GM12874 (cell line): ENCODE measurements around the gene PSTPIP1.

ENCODE experiments used
- CTCF ChIP-seq: IDR thresholded peaks from 2 replicates; pipeline ENCODE4 v1.5.1; 2011; ENCODE audit warnings: low read depth, mild to moderate bottlenecking, control low read depth, low read length, moderate library complexity; ENCODE audit not compliant: insufficient read depth

PSTPIP1 gene

GRCh38 chr15:77060546-77060945, 65.6 kb downstream of the PSTPIP1 start:
- no peak for TF ChIP-seq CTCF

- TF ChIP-seq CTCF = no peak
These were observed 68.3 kb downstream of the PSTPIP1 start for GRCh38 chr15:77063249-77063648.

GRCh38 chr15:77064063-77064462, 69.1 kb downstream of the PSTPIP1 start:
- no peak for TF ChIP-seq CTCF

GRCh38 chr15:77064539-77065308, 69.8 kb downstream of the PSTPIP1 start:
- TF ChIP-seq CTCF = no peak

GRCh38 chr15:77066971-77067690, 72.2 kb downstream of the PSTPIP1 start:
- TF ChIP-seq CTCF = no peak

GRCh38 chr15:77067691-77068367, 72.9 kb downstream of the PSTPIP1 start:
- TF ChIP-seq CTCF = no peak

- no peak for TF ChIP-seq CTCF
These were observed 73.7 kb downstream of the PSTPIP1 start for GRCh38 chr15:77068633-77069032.
